Thyroid gland (tissue), 4 donors: ENCODE data around the gene P4HTM. TPM values are rescaled to one million over a fixed set of nuclear protein-coding genes. Genes with fewer than 3 reads are reported as not detected.

Experiments used
- DNase-seq, 2 donors: peaks; one replicate each; pipeline ENCODE4 v3.0.0-alpha.2; 2019
- H3K27ac ChIP-seq, 3 donors: fragments of 200-600 bp; sonication (generic); 1 replicate in 2 of 3; 2 replicates in 1 of 3; pipeline ENCODE4 v1.5.1; 2016 to 2019; ENCODE audit warnings: mild to moderate bottlenecking in 1 of 3, moderate library complexity in 1 of 3
- H3K27me3 ChIP-seq: fragments of 200-600 bp; sonication (generic); one replicate; pipeline ENCODE4 v1.5.1; 2019
- H3K36me3 ChIP-seq, 2 donors: fragments of 200-600 bp; sonication (generic); one replicate each; pipeline ENCODE4 v1.5.1; 2016 to 2019
- H3K4me1 ChIP-seq, 2 donors: fragments of 200-600 bp; sonication (generic); one replicate each; pipeline ENCODE4 v1.5.1; 2017 to 2019
- H3K4me3 ChIP-seq, 3 donors: fragments of 200-600 bp; sonication (generic); replicated peaks in 1 of 3; 1 replicate in 2 of 3; 2 replicates in 1 of 3; pipeline ENCODE4 v1.5.1; 2016; ENCODE audit warnings: mild to moderate bottlenecking in 1 of 3
- H3K9me3 ChIP-seq: fragments of 200-600 bp; sonication (generic); one replicate; pipeline ENCODE4 v1.5.1; 2017
- POLR2A ChIP-seq, 2 donors: fragments of 450-650 bp; IDR thresholded peaks; one replicate each; pipeline ENCODE4 v1.6.1; 2017; ENCODE audit warnings: antibody characterized with exemption in 2 of 2, mild to moderate bottlenecking in 2 of 2, moderate library complexity in 1 of 2
- WGBS, 2 donors: methylation state at CpG; one replicate each; pipeline ENCODE4 v1.1.5; 2017; 5-methylcytosine and 5-hydroxymethylcytosine counted together
- intact Hi-C: fragments of 100-400 bp; cut with DNase I; formaldehyde crosslinking; loops from one replicate; pipeline ENCODE4 v1.15.1; 2023
- total RNA-seq, 4 donors: library from RNA; depleted of rRNA; stranded (reverse); fragments of >200 nt; gene quantifications; one replicate each; pipeline ENCODE4 v1.2.3, GENCODE V29; 2016
- TF ChIP-seq, protein P1 (sequence below), 6 experiments: fragments of 200-600 bp in 3 of 6; fragments of 450-650 bp in 3 of 6; sonication (generic) in 3 of 6; IDR thresholded peaks; one replicate each; pipeline ENCODE4 v1.5.1; 2016 to 2019; ENCODE audit warnings: antibody characterized with exemption in 6 of 6, mild to moderate bottlenecking in 2 of 6, inconsistent platforms in 1 of 6, moderate library complexity in 1 of 6

Gene P4HTM
- total RNA-seq, 4 donors from 2014 or later = 73.5 to 117 (median 95.0) TPM

- Histone ChIP-seq H3K27me3 (no peaks in the 10 kb centered on the region), H3K4me3 (no peak overlapping the region), H3K36me3 (peaks cover 23 to 29% of the 10 kb centered on the region in 2 donors), H3K27ac (no peak overlapping the region), H3K9me3 (no peaks in the 10 kb centered on the region), H3K4me1 (peaks cover 11 to 12% of the 10 kb centered on the region in 2 donors)
- no peak for TF ChIP-seq POLR2A (IDR thresholded peaks at IDR 0.05)
- TF ChIP-seq, protein P1, sequence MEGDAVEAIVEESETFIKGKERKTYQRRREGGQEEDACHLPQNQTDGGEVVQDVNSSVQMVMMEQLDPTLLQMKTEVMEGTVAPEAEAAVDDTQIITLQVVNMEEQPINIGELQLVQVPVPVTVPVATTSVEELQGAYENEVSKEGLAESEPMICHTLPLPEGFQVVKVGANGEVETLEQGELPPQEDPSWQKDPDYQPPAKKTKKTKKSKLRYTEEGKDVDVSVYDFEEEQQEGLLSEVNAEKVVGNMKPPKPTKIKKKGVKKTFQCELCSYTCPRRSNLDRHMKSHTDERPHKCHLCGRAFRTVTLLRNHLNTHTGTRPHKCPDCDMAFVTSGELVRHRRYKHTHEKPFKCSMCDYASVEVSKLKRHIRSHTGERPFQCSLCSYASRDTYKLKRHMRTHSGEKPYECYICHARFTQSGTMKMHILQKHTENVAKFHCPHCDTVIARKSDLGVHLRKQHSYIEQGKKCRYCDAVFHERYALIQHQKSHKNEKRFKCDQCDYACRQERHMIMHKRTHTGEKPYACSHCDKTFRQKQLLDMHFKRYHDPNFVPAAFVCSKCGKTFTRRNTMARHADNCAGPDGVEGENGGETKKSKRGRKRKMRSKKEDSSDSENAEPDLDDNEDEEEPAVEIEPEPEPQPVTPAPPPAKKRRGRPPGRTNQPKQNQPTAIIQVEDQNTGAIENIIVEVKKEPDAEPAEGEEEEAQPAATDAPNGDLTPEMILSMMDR (IDR thresholded peaks at IDR 0.05) = no peak
- intact Hi-C loops = no loop called here
- DNase-seq = no peak
- WGBS, 2 donors = 80 to 82% methylated on average over 6 to 16 of the region's 19 CpGs
Observed at GRCh38 chr3:49013113-49013737, 23.2 kb downstream of the P4HTM start.

DNA sequence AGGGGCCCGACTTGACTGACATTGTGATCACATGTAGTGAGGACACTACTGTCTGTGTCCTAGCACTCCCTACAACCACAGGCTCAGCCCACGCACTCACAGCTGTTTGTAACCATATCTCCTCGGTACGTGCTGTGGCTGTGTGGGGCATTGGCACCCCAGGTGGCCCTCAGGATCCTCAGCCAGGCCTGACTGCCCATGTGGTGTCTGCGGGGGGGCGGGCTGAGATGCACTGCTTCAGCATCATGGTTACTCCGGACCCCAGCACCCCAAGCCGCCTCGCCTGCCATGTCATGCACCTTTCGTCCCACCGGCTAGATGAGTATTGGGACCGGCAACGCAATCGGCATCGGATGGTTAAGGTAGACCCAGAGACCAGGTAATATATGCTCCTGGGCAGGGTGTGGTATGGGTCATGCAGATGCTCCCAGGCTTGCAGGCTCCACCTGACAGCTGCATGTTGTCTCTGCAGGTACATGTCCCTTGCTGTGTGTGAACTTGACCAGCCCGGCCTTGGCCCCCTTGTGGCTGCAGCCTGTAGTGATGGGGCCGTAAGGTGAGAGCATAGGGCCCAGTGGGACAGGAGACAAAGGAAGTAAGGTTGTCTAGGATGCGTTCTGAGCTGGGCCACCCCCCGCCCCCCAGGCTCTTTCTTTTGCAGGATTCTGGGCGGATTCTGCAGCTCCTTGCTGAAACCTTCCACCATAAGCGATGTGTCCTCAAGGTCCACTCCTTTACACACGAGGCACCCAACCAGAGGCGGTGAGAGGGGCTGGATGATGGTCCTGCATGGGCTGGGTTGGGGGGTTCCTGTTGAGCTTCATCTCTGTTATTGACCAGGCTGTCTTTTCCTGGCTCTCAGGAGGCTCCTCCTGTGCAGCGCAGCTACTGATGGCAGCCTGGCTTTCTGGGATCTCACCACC lies 24.0 kb downstream of the P4HTM start:
- peak; percentile 42 to 47 for DNase-seq
- intact Hi-C loops = no loop called here
- TF ChIP-seq, protein P1 (IDR thresholded peaks at IDR 0.05) = peak in 3 of 6 experiments; percentile 35 to 44 (median 39)
- TF ChIP-seq POLR2A (IDR thresholded peaks at IDR 0.05) = no peak
- Histone ChIP-seq H3K9me3 (no peaks in the 10 kb centered on the region), H3K27me3 (no peaks in the 10 kb centered on the region), H3K4me3 (no peak overlapping the region), H3K27ac (no peak overlapping the region), H3K36me3 (peaks cover 23 to 29% of the 10 kb centered on the region in 2 donors), H3K4me1 (peaks cover 14% of the 10 kb centered on the region in 2 donors)
- 89% methylated on average over 20 to 23 of the region's 24 CpGs for WGBS, 2 donors

DNA sequence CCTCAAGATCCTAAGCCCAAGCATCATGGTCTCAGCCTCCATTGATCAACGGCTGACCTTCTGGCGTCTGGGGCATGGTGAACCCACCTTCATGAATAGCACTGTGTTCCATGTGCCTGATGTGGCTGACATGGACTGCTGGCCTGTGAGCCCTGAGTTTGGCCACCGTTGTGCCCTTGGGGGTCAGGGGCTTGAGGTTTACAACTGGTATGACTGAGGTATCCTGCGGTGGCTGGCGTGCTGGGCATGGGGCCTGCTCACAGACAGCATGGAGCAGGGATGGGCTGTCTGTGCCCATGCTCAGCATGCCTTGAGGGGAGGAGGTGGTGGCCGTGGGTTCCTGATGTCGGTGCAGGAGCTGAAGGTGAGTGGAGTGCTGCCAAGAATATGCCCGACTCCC lies 25.0 kb downstream of the P4HTM start:
- no peak overlapping the region for H3K27ac ChIP-seq
- peaks cover 20 to 23% of the 10 kb centered on the region in 2 donors for H3K4me1 ChIP-seq
- intact Hi-C loops = no loop called here
- no peak overlapping the region for H3K4me3 ChIP-seq
- H3K9me3 ChIP-seq = no peaks in the 10 kb centered on the region
- H3K27me3 ChIP-seq = no peaks in the 10 kb centered on the region
- TF ChIP-seq, protein P1 (IDR thresholded peaks at IDR 0.05) = no peak
- no peak for TF ChIP-seq POLR2A (IDR thresholded peaks at IDR 0.05)
- no peak for DNase-seq
- 78 to 93% methylated on average over 6 of the region's 8 CpGs for WGBS, 2 donors
- H3K36me3 ChIP-seq = peaks cover 23 to 29% of the 10 kb centered on the region in 2 donors

- Histone ChIP-seq H3K36me3 (peaks cover 23 to 29% of the 10 kb centered on the region in 2 donors), H3K9me3 (no peaks in the 10 kb centered on the region), H3K4me1 (peaks cover 26 to 28% of the 10 kb centered on the region in 2 donors), H3K27ac (no peak overlapping the region), H3K4me3 (no peak overlapping the region), H3K27me3 (no peaks in the 10 kb centered on the region)
- intact Hi-C loops = no loop called here
- TF ChIP-seq POLR2A (IDR thresholded peaks at IDR 0.05) = no peak
- TF ChIP-seq, protein P1 (IDR thresholded peaks at IDR 0.05) = no peak
- DNase-seq = no peak
- 86 to 87% methylated on average over 6 of the region's 6 CpGs for WGBS, 2 donors
Observed at GRCh38 chr3:49015765-49016164, 25.7 kb downstream of the P4HTM start.
